Spinal cord (tissue), 10 donors: ENCODE results near the gene MRPS2. TPM values are rescaled to one million over a fixed set of nuclear protein-coding genes. Genes with fewer than 3 reads are reported as not detected.
"Not testable (repeated sequence)": the region's sequence is repeated elsewhere in the genome, so short reads cannot be mapped to it uniquely, and the experiment has no call there.

ENCODE experiments used
- DNase-seq, 6 donors: peaks; one replicate each; pipeline versions ENCODE4 v3.0.0 to v3.0.0-alpha.2; 2013 to 2015; ENCODE audit warnings: low spot score in 6 of 6, low read depth in 4 of 6
- H3K27ac ChIP-seq: one replicate; pipeline ENCODE4 v1.5.1; 2013; ENCODE audit warnings: low read depth, low read length, control low read depth
- H3K27me3 ChIP-seq: one replicate; pipeline ENCODE4 v1.6.1; 2013; ENCODE audit warnings: low read length; ENCODE audit not compliant: control insufficient read depth, insufficient read depth
- H3K36me3 ChIP-seq: one replicate; pipeline ENCODE4 v1.6.1; 2013; ENCODE audit warnings: low read length; ENCODE audit not compliant: control insufficient read depth, insufficient read depth
- H3K4me1 ChIP-seq: one replicate; pipeline ENCODE4 v1.6.1; 2013; ENCODE audit warnings: low read length; ENCODE audit not compliant: control insufficient read depth, insufficient read depth
- H3K4me3 ChIP-seq: one replicate; pipeline ENCODE4 v1.5.1; 2013; ENCODE audit warnings: low read depth, low read length, control low read depth
- H3K9me3 ChIP-seq: one replicate; pipeline ENCODE4 v1.6.1; 2013; ENCODE audit warnings: low read length; ENCODE audit not compliant: control insufficient read depth, insufficient read depth
- WGBS: methylation state at CpG from one replicate; pipeline ENCODE4 v1.1.5; 2013; ENCODE audit warnings: missing lambda C conversion rate; ENCODE audit not compliant: insufficient coverage; 5-methylcytosine and 5-hydroxymethylcytosine counted together
- polyA plus RNA-seq, 2 donors: library from polyadenylated mRNA; unstranded; fragments of 120-200 nt; gene quantifications; one replicate each; pipeline ENCODE4 v1.2.1, GENCODE V29; 2013; ENCODE audit not compliant: insufficient read length in 2 of 2
- total RNA-seq, 2 donors: library from RNA; depleted of rRNA in 1 of 2; stranded (reverse); fragments of 120-200 nt in 1 of 2; fragments of >200 nt in 1 of 2; gene quantifications; one replicate each; pipeline versions ENCODE4 v1.2.3 to v1.2.4, GENCODE V29; 2013 to 2014
- donor health status: healthy.

The MRPS2 gene
- total and polyA plus RNA-seq, 4 donors: 10.9 to 60.9 (median 38.5) TPM

DNA sequence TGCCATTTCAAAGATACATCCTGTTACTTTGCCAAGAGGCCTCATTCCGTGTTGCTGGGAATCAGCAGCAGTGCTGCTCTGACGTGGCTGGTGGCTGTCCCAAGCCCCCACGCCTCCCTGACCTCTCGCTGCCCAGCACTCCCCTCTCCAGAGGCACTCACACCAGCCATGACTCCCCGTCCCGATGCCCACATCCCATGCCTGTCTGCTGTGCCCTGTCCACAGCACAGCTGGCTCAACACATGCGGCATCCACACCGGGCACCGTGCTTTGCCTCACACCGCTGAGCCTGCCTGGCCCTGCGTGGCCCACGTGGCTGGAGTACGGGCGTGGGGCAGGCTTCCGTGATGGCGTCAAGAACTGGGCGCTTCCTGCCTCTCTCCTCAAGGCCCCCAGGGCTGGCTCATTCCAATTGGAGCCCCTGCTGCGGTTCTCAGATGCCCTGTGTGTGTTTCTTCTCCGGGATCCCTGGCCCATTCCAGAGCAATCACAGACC is 12.9 kb downstream of the MRPS2 start:
- H3K9me3 ChIP-seq: no peaks in the 10 kb centered on the region
- DNase-seq: no peak
- H3K4me1 ChIP-seq: no peaks in the 10 kb centered on the region
- H3K27ac ChIP-seq: no peak overlapping the region
- H3K4me3 ChIP-seq: no peak overlapping the region
- H3K36me3 ChIP-seq: no peaks in the 10 kb centered on the region
- WGBS: 78% methylated on average over 19 of the region's 19 CpGs
- H3K27me3 ChIP-seq: no peaks in the 10 kb centered on the region

DNA sequence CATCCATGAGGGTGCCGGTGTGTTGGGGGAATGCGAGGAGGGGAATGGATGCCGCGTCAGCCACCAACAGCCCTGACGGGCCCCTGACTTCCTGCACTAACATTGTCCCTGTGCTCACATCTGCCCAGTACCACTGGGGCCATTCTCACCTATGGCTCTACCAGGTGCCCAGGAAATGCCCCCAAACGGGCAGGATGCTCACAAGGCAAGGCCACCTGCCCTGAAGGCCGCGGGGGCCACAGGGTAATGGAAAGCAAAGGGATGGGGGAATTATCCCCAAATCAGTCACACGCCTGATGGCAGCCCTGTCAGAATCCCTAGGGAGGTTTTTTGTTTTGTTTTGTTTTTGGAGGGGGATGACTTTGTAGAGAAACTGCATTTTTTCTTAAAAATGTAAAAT is 13.4 kb downstream of the MRPS2 start:
- not testable (repeated sequence) for H3K4me1 ChIP-seq, H3K27ac ChIP-seq, H3K36me3 ChIP-seq, H3K4me3 ChIP-seq, DNase-seq, H3K27me3 ChIP-seq, H3K9me3 ChIP-seq
- WGBS: no CpG with 5 or more reads among the region's 9 CpGs

DNA sequence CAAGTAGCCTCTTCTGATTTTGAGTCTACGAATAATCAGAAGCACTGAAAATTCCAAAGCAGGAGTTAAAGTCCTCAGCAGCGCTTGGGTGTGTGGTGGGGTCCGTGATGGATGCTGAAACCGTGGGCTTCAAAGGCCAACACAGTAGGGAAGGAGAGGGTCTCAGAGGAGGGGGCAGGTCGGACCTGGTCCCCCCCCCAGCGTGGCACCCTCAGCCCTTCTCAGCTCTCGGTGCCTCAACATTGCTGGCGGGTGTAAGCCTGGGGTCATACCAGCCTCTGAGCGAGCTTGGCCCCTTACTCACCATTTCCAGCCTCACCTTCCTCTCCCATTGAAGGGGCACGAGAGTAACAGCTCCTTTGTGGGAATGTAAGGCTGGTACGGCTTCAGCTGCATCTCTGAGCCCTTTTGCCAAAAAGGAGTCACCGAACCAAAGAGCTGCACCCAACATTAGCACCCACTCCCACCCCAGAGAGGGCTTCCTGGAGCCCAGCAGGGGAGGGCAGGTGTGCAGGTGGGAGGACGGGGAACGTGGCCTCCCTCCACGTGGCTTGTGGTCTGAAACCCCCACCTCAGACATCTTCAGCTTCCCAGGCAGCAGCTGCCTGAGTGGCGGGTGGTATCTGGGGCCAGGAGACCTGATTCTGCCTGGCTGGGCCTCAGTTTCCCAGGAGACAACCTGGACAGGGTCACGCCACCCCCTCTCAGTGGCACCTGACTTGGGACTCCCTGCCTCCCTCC is 14.0 kb downstream of the MRPS2 start:
- no peak overlapping the region for H3K4me3 ChIP-seq
- WGBS: 92% methylated on average over 7 of the region's 17 CpGs
- H3K27me3 ChIP-seq: no peaks in the 10 kb centered on the region
- no peak for DNase-seq
- no peaks in the 10 kb centered on the region for H3K4me1 ChIP-seq
- H3K9me3 ChIP-seq: peaks cover 1% of the 10 kb centered on the region
- H3K27ac ChIP-seq: no peak overlapping the region
- no peaks in the 10 kb centered on the region for H3K36me3 ChIP-seq

DNA sequence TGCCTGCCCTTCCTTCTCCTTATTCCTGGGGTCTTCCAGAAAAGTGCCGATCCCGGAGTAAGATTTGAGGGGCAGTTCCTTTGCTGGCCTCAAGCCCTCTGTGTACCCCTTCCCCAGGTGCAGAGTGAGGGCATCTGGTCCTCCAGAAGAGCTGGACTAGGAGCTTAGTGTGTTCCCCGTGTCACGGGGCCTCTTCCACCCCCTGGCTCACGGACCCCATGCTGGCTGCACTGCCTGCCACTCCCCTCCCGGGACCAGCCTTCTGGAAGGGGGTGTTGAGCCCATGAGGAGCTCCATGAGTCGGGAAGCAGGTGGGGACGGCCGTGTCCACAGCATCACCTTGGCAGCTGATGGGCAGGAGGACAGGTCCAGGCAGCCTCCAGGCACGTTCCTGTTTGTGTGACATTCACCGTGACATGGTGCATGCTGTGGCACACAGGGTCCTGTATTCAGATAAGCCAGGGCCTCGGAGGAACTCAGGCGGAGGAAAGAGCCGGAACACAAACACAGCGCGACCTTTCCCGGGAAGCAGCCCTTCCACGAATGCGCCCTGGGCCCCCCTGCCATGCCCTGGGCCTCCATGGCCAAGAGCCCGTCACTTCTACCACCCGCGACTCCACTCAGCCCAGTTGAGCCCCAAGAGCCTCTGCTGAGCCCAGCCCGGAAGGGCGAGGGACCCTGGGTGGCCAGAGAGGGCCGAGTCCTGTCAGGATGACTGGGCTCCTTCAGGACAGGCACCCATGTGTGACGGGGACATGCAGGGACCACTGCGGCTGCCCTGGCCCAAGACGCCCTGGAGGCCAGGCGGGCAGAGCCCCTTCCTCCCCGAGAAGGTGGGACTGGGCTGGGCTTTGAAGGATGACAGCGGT is 14.8 kb downstream of the MRPS2 start:
- Histone ChIP-seq H3K36me3 (no peaks in the 10 kb centered on the region), H3K4me3 (no peak overlapping the region), H3K4me1 (no peaks in the 10 kb centered on the region), H3K27me3 (no peaks in the 10 kb centered on the region), H3K27ac (no peak overlapping the region), H3K9me3 (peaks cover 1% of the 10 kb centered on the region)
- WGBS: 84% methylated on average over 30 of the region's 31 CpGs
- no peak for DNase-seq

DNA sequence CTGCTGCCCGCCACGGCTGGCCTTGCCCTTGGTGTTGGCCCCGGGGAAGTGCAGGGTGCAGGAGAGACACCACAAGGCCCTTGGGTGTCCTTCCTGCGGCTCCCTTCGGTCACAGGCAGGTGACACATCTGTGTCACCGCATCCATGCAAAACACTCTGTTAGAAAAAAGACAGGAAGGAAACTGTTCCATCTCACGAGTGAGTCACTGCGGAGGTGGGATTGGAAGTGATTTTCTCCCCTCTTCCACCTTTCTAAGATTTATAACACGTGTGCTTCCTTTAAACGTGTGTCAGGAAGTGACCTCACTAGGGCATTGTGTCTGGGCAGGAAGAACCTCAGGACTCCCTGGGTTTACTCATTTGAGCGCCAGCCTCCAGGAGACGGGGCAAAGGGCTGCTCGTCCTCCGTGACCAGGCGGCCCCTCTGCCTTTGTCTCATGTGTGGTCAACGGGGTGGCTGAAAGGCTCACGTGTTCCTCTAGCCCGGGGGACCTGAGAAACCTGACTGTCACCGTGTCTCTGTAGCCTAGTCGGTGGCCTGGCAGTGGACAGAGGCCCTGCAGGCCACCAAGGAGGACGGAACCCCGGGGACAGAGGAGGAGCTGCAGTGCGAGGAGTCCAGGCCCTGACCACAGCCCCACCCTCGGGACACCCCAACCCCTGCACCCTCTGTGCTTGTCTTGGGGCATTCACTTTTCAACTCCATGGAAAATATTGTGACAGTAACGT is 15.8 kb downstream of the MRPS2 start:
- WGBS: 81% methylated on average over 21 of the region's 25 CpGs
- no peak overlapping the region for H3K4me3 ChIP-seq
- H3K27ac ChIP-seq: no peak overlapping the region
- peaks cover 1% of the 10 kb centered on the region for H3K9me3 ChIP-seq
- DNase-seq: no peak
- H3K4me1 ChIP-seq: no peaks in the 10 kb centered on the region
- H3K27me3 ChIP-seq: no peaks in the 10 kb centered on the region
- H3K36me3 ChIP-seq: no peaks in the 10 kb centered on the region

DNA sequence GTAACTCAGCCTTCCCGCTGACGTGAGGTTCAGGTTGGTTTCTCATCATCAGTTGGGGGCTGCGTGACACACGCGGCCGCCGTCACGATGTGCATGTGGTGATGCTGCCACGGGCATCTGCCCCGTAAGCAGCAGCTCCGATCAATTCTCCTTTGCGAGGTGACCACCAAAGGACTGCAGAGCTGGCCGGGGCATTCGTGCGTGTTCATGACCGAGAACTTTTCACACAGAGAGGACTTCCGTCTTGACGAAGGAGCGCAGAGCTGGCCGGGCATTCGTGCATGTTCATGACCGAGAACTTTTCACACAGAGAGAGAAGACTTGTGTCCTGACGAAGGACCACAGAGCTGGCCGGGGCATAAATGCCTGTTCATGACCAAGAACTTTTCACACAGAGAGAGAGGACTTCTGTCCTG is 16.9 kb downstream of the MRPS2 start:
- no peaks in the 10 kb centered on the region for H3K27me3 ChIP-seq
- H3K27ac ChIP-seq: no peak overlapping the region
- no peak overlapping the region for H3K4me3 ChIP-seq
- peaks cover 1% of the 10 kb centered on the region for H3K9me3 ChIP-seq
- DNase-seq: no peak
- no peaks in the 10 kb centered on the region for H3K36me3 ChIP-seq
- no peaks in the 10 kb centered on the region for H3K4me1 ChIP-seq
- WGBS: 84% methylated on average over 24 of the region's 24 CpGs

DNA sequence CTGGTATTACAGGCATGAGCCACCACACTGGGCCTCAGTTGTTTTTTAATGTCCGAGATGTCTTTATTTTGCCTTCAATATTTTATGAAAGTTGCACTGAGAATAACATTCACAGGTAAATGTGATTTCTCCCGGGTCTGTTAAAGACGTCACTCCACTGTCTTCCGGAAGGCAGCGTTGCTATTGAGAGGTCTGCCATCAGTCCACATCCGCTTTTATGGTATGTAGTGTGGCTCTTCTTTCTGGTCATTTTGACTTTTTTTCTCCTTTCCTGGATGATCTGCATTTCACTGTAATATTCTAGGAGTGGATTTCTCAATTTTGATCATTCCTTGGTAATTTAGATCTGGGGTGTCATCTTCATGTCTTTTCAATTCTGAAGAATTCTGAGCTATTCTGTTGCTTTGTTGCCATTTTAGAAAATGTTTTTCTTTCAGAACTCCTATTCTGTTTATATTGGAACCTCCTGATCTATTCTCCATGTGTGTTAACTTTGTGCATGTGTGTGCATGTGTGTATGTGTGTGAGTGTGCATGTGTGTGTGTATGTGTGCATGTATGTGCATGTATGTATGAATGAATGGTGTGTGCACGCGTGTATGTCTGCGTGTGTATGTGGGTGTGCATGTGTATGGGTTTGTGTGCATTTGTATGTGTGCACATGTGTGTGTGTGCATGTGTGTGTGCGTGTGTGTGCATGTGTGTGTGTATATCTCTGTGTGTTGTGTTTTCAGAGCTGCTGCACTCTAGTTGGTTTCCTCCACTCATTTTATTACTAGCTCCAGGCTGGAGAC is 18.9 kb downstream of the MRPS2 start:
- H3K27me3 ChIP-seq: no peaks in the 10 kb centered on the region
- no peak for DNase-seq
- H3K27ac ChIP-seq: no peak overlapping the region
- H3K9me3 ChIP-seq: peaks cover 1% of the 10 kb centered on the region
- no peaks in the 10 kb centered on the region for H3K4me1 ChIP-seq
- WGBS: 95% methylated on average over 6 of the region's 10 CpGs
- H3K36me3 ChIP-seq: no peaks in the 10 kb centered on the region
- H3K4me3 ChIP-seq: no peak overlapping the region

DNA sequence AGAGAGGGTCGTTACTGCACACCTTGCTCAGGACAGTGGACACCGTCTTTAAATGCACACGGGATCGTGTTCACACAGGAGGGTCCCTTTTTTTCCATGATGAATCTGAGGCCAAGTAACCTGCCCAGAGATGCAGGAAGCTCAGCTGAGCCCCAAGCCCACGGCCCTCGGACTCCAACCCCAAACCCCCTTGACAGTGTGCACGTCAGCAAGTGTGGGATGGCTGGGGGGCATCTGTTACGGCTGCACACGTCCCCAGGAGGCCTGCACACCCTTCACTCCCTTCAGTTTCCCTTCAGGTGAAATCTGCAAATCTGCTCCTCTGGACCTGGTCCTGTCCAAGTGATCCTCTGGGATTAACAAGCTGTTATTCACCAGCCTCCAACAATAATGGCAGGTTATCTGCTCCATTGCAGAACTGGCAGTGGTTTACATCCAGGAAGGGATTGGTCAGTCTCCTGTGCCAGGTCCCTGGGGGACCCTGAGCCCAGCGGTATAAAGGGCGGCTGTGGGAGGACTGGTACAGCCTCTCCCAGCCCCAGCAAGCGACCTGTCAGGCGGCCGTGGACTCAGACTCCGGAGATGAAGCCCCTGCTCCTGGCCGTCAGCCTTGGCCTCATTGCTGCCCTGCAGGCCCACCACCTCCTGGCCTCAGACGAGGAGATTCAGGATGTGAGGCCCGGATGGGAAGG is 20.6 kb downstream of the MRPS2 start, which contains the start of gene LCN1:
Gene LCN1 (plus strand): TSS at position 525 of the 692 bp plus-strand sequence. CDS start 58 bp downstream, at position 583.
- no peaks in the 10 kb centered on the region for H3K36me3 ChIP-seq
- H3K27me3 ChIP-seq: no peaks in the 10 kb centered on the region
- DNase-seq: no peak
- 83% methylated on average over 16 of the region's 18 CpGs for WGBS
- H3K9me3 ChIP-seq: peaks cover 1% of the 10 kb centered on the region
- H3K4me1 ChIP-seq: no peaks in the 10 kb centered on the region
- H3K27ac ChIP-seq: no peak within 1 kb of the TSS
- H3K4me3 ChIP-seq: no peak within 1 kb of the TSS
